GM19193 (cell line): ENCODE results near the gene WNK2.

Experiments used
- POLR2A ChIP-seq: IDR thresholded peaks from 4 replicates; pipeline ENCODE4 v1.6.1; 2011; ENCODE audit not compliant: insufficient read depth, insufficient read length; ENCODE audit errors: extremely low read depth

The WNK2 gene

DNA sequence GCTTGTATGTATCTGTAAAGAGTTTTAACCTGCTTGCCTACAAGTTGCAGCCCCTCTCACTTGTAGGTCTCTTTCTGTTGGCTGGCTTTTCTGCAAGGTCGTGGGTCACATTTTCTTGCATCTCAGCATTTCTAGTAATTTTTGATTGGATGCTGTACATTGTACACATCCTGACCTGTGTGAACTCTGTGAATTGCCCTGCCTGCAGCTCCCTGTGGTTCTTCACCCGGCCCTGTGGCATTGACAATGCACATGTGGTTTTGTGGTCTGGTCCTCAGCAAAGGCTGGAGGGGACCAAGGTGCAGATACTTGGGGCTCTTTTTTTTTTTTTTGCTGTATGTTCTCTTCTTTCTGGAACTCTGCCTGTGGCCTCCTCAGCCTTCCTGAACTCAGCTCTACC lies 53.6 kb downstream of the WNK2 start:
- TF ChIP-seq POLR2A = no peak

- no peak for TF ChIP-seq POLR2A
Measured at GRCh38 chr9:93238953-93239925, 55.3 kb downstream of the WNK2 start.

GRCh38 chr9:93240891-93241334 lies 57.0 kb downstream of the WNK2 start:
- no peak for TF ChIP-seq POLR2A

DNA sequence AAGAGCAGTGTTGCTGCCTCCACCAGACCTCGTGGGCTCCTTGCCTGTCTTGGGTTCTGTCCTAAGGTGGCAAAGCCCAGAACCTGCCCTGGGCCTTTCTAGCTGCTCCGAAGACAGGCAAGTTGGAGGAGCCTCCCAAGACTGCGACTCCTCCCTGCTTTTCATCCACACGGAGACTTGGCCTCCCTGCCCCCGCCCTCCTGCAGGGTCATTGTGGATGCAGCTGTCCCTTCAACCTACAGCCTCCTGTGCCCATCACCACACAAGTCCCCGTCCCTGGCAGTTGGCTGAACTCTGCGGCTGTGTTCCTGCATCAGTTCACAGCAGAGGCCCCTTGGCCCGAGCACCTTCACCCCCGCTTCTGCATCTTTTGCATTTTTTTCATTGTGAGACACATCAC lies 59.2 kb downstream of the WNK2 start:
- TF ChIP-seq POLR2A = no peak

GRCh38 chr9:93244101-93244500 lies 60.2 kb downstream of the WNK2 start:
- TF ChIP-seq POLR2A = no peak

GRCh38 chr9:93244510-93245436 lies 60.8 kb downstream of the WNK2 start:
- no peak for TF ChIP-seq POLR2A

- no peak for TF ChIP-seq POLR2A
Measured at GRCh38 chr9:93245437-93245970, 61.6 kb downstream of the WNK2 start.

GRCh38 chr9:93246111-93246510 lies 62.2 kb downstream of the WNK2 start:
- TF ChIP-seq POLR2A = no peak

- no peak for TF ChIP-seq POLR2A
Measured at GRCh38 chr9:93246526-93246925, 62.6 kb downstream of the WNK2 start.

GRCh38 chr9:93247099-93247865 lies 63.3 kb downstream of the WNK2 start:
- TF ChIP-seq POLR2A = no peak

DNA sequence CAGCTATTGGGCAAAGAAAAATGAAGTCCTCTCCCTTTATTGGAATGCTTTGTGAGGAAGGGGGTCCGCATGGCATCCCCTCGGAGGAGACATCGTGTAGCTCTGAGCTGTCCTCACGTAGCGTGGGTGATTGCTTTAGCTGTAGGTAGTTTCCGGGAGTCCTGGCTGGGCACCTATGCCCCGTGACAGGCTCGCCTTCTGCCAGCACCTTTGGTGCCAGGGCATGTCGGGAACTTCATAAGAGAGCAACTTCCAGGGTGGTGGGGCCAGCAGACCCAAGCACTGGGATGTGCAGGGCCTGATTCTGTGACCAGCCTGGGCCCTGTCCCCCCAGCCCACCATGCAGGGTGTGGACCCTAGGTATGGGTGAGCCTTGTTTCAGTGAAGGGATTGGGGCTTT lies 64.0 kb downstream of the WNK2 start:
- TF ChIP-seq POLR2A = no peak

- TF ChIP-seq POLR2A = no peak
Measured at GRCh38 chr9:93248386-93249040, 64.6 kb downstream of the WNK2 start.

DNA sequence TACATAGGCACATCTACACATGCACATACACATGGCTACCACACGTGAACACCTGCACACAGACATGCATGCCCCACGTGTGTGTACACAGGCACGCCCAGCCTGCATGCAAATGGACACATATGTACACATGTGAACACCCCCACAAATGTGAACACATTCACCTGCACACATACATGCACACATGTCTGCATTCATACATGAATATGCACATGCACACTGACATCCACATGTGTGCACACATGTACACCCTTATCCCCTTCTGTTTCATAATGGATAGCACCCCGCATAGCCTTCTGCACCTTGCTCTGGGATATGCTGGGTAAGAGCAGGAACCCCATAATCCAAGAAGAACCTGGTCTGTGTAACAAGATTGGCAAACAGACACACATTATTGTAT lies 66.2 kb downstream of the WNK2 start:
- no peak for TF ChIP-seq POLR2A
